HG03095 (cell line): Measurements from ENCODE around the gene LSM14A.
"Not testable (repeated sequence)": the region's sequence is repeated elsewhere in the genome, so short reads cannot be mapped to it uniquely, and the experiment has no call there.

Source experiments
- ATAC-seq: cut with Tn5 transposase; IDR thresholded peaks from one replicate; pipeline ENCODE4 v1.9.1; 2021; ENCODE audit warnings: moderate library complexity; ENCODE audit not compliant: unreplicated experiment

LSM14A gene

DNA sequence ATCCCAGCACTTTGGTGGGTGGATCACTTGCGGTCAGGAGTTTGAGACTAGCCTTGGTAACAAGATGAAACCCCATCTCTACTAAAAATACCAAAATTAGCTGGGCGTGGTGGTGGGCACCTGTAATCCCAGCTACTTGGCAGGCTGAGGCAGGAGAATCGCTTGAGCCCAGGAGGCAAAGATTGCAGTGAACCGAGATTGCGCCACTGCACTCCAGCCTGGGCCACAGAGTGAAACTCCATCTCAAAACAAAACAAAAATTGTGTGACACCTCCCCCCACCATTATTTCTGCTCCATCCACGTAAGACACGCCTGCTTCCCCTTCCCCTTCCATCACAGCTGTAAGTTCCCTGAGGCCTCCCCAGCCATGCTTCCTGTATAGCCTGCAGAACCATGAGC lies 13.3 kb upstream of the LSM14A start:
- not testable (repeated sequence) for ATAC-seq

- not testable (repeated sequence) for ATAC-seq
Measured at GRCh38 chr19:34159541-34159940, 12.8 kb upstream of the LSM14A start.

DNA sequence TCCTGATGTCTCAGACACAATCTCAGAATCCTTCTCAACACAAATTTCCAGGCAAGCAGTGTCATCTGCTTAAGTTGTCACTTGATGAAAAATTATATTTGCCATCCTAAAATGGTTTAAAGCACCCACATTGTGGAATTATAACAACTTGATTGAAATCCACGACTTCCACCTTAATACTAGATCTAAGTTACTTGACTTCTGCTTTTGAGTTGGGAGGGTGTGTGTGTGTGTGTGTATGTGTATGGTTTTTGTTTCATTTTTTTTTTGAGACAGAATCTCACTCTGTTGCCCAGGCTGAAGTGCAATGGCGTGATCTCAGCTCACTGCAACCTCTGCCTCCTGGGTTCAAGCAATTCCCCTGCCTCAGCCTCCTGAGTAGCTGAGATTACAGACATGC lies 10.4 kb upstream of the LSM14A start:
- not testable (repeated sequence) for ATAC-seq

GRCh38 chr19:34165295-34165738 lies 7.0 kb upstream of the LSM14A start:
- ATAC-seq = no peak

DNA sequence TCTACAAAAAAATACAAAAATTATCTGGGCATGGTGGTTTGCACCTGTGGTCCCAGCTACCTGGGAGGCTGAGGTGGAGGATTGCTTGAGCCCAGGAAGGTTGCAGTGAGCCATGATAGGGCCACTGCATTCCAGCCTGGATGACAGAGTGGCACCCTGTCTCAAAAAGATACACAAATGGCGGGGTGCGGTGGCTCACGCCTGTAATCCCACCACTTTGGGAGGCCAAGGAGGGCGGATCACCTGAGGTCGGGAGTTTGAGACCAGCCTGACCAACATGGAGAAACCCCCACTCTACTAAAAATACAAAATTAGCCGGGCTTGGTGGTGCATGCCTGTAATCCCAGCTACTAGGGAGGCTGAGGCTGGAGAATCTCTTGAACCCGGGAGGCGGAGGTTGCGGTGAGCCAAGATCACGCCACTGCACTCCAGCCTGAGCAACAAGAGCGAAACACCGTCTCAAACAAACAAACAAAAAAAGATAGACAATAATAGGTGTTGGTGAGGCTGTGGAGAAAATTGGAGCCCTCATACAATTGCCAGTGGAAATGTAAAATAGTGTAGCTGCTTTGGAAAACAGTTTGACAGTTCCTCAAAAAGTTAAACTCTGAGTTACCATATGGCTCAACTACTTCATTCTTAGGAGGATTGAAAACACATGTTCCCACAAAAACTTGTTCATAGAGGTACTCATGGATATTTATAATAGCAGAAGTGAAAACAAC lies 2.7 kb upstream of the LSM14A start:
- not testable (repeated sequence) for ATAC-seq

GRCh38 chr19:34171539-34171876 lies 796 bp upstream of the LSM14A start:
- ATAC-seq = peak; percentile 21

GRCh38 chr19:34172661-34173192 lies 423 bp downstream of the LSM14A start:
- ATAC-seq = peak; percentile 21

GRCh38 chr19:34173193-34173956 lies 1.1 kb downstream of the LSM14A start:
- no peak for ATAC-seq

DNA sequence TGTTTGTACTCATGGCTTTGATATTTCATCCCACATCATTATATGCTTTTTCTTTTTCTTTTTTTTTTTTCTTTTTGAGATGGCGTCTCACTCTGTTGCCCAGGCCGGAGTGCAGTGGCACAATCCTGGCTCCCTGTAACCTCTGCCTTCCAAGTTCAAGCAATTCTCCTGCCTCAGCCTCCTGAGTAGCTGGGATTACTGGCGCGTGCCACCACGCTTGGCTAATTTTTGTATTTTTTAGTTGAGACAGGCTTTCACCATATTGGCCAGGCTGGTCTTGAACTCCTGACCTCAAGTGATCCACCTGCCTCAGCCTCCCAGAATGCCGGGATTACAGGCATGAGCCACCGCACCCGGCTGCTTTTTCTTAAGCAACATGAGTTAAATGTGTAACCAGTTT lies 2.9 kb downstream of the LSM14A start:
- ATAC-seq = not testable (repeated sequence)

GRCh38 chr19:34176581-34176980 lies 4.3 kb downstream of the LSM14A start:
- ATAC-seq = no peak

- no peak for ATAC-seq
Measured at GRCh38 chr19:34178274-34178610, 5.9 kb downstream of the LSM14A start.

DNA sequence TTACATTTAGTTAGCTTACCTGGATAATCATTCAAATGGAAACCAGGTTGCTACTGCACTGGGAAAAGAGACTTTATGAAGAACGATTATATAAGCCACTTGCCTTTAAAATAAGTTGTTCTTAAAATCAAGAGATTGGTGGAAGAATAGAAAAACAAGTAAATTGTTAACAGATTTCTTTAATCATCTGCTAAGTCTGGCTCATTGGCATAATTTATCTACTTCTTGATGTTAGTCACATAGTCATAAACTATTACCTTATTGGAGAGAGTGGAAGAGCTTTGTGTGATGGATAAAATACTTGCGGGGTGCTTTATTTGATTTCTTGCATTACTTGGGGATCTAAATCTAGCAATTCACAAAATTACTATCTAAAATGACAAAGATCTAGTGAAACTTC lies 6.8 kb downstream of the LSM14A start:
- no peak for ATAC-seq

DNA sequence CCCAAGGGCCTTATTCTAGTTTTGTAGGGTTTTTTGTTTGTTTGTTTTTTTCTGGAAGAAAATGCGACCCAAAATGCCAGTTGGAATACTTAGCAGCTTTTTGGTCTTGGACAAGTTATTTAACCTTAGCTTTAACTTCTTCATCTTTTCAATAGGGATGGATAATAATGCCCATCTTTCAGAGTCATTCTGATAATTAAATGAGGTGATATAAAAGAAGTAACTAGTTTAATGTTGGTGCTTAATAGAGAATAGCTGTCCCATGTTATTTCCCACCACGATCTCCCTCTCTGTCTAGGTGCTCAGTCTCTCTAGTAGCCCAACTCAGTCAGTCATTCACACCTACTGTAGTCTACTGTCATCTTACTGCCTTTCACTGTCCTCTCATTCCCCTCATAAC lies 8.0 kb downstream of the LSM14A start:
- no peak for ATAC-seq

DNA sequence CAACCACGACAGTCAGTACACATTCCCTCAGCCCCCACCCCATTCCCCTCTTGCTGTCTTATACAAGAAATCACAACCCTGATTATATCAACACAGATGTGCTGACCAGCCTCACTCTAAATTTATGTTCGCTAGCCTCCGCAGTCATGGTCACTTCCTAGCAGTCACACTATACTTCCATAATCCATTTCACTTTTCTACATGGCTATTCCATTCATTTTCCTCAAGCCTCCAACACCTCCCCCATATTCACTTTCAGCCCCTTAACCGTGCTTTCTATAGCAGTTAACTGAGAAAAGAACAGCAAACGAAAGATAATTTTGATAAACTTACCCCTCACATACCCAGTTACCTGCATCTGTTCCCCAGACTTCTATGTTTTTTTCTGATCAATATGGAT lies 8.4 kb downstream of the LSM14A start:
- ATAC-seq = no peak

DNA sequence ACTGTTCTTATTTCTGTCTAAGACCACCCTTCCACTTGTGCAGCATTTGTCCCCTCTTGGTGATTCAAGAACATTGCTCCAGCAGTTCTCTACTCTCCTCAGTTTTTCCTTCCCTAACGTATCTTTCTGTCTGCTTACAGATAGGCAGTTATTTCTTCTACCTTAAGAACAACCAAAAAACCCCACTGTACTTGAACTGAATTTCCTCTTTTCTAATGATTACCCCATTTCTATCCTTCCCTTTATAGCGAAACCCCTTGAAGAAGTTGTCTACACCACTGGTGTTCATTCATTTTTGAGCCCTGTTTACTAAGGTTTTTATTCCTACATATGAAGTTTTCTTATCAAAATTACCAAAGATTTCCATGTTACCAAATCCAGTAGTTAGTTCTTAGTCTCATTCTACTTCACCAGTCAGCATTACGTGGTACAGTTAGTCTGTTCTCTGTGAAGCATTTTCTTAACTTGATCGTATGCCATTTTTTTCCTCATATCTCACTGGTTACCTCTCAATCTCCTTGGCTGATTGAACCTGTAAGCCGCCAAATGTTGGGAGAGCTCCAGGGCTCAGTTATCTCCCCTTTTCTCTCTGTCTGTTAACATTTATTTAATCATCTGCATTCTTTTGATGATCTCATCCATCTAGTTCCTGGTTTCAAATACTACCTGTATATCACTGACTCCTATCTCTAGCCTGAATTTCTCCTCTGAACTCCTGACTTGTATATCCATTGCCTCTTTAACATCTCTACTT lies 9.0 kb downstream of the LSM14A start:
- ATAC-seq = no peak

DNA sequence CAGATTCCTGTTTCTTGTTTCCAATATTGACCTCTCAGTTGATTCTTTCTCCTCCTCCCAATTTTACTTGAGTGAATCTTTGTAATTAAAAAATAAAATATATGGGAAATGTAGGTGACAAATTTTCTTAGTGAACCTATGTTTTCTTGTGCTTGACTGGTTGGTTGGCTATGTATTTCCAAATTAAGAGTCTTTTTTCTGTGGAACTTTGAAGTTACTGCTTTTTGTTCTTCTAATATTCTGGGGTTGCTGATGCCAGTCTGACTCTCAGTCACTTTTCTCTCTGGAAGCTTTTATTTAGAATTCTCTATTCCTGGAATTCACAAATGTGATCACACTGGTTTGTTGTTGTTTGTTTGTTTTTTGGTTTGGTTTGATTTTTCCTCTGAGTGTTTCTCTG lies 9.8 kb downstream of the LSM14A start:
- ATAC-seq = no peak

DNA sequence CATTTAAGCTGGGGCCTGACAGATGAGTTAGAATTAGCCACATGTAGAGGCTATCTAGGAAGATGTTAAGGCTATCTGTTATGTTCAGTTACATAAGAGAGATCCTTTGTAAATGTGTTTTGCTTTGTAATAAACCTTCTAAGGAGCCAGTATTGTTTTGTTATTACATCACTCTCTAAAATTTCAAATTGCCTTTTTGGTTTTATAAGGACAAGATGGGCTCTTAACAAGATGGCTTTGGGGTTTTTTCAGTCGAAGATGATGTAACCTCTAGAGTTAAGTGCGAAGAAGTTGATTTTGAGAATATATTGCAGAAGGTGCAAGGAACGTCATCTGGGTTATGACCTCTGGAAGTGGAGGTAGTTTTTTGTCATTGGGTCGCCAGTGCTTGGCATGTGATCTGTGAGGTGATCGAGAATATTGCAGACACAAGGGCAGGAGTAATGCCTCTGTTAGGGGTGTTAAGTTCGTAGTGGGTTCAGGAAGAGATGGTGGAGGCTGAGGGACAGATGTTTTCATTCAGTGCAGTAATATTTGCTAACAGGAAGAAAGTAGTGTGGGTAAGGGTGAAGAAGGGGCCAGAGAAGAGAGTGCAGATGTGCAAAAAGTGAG lies 12.7 kb downstream of the LSM14A start:
- no peak for ATAC-seq

GRCh38 chr19:34186205-34186604 lies 13.9 kb downstream of the LSM14A start:
- ATAC-seq = no peak

GRCh38 chr19:34187011-34187410 lies 14.7 kb downstream of the LSM14A start:
- ATAC-seq = no peak

DNA sequence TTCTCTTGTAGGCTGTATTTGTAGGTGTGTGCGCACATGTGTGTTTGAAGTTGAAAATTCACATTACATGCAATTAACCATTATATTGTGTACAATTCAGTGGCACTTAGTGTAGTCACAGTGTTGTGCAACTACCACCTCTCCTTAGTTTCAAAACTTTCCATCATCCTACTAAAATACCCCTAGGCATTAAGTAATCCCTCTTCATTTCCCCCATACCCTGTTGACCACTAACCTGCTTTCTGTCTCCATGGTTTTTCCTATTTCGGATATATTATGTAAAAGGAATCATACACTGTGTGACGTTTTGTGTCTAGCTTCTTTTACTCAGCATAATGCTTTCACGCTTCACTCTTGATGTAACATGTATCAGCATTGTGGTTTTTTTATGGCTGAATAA lies 16.1 kb downstream of the LSM14A start:
- ATAC-seq = no peak

GRCh38 chr19:34189199-34189916 lies 17.1 kb downstream of the LSM14A start:
- ATAC-seq = no peak
